ENCODE data around the gene UBE2M.

DNA sequence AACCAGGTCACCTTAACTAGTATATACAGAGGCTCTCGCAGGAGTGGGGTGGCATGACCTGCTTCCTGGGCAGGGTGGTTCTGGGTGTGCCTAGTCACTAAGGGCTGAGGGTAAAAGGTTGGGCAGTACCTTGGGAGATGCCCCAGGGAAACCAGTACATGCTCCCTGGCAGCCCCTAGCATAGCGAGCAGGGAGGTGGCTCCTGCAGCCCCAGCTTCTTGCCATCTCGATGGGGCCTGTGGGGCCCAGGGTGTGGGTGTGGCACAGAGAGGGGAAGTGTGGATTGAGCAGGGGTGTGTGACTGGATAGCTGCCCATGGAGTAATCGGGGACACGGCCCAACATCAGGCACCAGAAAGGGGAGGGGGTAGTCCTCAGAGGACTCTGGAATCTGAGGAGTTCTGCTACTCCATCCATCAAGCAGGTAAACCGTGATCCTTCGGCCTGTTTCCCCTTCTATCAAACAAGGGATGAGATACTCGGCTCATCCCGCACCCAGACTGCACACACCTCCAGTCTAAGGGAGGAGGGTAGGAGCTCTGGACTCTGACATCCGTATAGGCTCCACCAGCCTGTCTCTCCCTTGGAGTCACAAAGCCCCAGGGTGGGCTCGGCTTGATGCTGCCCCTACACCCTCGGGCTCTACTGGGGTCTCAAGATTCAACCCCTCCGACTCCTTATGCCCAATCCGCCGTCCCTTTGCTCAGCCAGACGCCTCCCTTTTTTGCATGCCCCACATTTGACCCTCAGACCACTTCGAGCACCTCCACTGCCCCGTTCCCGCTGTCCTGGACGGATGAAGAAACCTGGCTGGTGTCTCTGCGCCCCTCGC, 39.9 kb downstream of the UBE2M start:
- TF ChIP-seq, protein P1, sequence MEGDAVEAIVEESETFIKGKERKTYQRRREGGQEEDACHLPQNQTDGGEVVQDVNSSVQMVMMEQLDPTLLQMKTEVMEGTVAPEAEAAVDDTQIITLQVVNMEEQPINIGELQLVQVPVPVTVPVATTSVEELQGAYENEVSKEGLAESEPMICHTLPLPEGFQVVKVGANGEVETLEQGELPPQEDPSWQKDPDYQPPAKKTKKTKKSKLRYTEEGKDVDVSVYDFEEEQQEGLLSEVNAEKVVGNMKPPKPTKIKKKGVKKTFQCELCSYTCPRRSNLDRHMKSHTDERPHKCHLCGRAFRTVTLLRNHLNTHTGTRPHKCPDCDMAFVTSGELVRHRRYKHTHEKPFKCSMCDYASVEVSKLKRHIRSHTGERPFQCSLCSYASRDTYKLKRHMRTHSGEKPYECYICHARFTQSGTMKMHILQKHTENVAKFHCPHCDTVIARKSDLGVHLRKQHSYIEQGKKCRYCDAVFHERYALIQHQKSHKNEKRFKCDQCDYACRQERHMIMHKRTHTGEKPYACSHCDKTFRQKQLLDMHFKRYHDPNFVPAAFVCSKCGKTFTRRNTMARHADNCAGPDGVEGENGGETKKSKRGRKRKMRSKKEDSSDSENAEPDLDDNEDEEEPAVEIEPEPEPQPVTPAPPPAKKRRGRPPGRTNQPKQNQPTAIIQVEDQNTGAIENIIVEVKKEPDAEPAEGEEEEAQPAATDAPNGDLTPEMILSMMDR (conservative IDR thresholded peaks at IDR 0.05 in 1 of 2, IDR thresholded peaks at IDR 0.05 in 1 of 2; ENCODE audit: extremely low read depth in 1 of 2, insufficient read depth in 1 of 2, low read depth in 1 of 2, low read length in 2 of 2), result no peak
- TF ChIP-seq EZH2 (IDR thresholded peaks at IDR 0.05; ENCODE audit: borderline replicate concordance, low read length), result no peak
